ENCODE data around the gene SFXN5. TPM values are rescaled to one million over a fixed set of nuclear protein-coding genes. Genes with fewer than 3 reads are reported as not detected.

Gene SFXN5
- total RNA-seq, 1 experiment from 2014 or later, result 11.3 TPM

GRCh38 chr2:73033766-73034381 lies 37.6 kb downstream of the SFXN5 start:
- DNase-seq, result no peak
- no peaks in the 10 kb centered on the region for H3K9me3 Mint-ChIP-seq (ENCODE audit: low read depth, unreplicated experiment)
- CTCF ChIA-PET, result no interaction called here
- intact Hi-C loops (cut with micrococcal nuclease; ENCODE audit: unreplicated experiment), result no loop called here
- BruUV-seq (replicated peaks), result no TSS peak
- H3K27me3 Mint-ChIP-seq (ENCODE audit: unreplicated experiment), result no peaks in the 10 kb centered on the region
- no peaks in the 10 kb centered on the region for H3K36me3 Mint-ChIP-seq (ENCODE audit: insufficient read depth, unreplicated experiment)
- H3K4me1 Mint-ChIP-seq (ENCODE audit: low read depth, unreplicated experiment), result peaks cover 25% of the 10 kb centered on the region
- H3K4me3 Mint-ChIP-seq (ENCODE audit: low read depth, unreplicated experiment), result no peak overlapping the region
- peak overlapping the region; percentile 19 for H3K27ac Mint-ChIP-seq (ENCODE audit: unreplicated experiment)
- TF ChIP-seq CTCF (IDR thresholded peaks at IDR 0.05; ENCODE audit: unreplicated experiment), result no peak

- BruUV-seq (replicated peaks), result no TSS peak
- CTCF ChIA-PET, result no interaction called here
- intact Hi-C loops (cut with micrococcal nuclease; ENCODE audit: unreplicated experiment), result no loop called here
These were observed 38.3 kb downstream of the SFXN5 start for GRCh38 chr2:73033142-73033765.

GRCh38 chr2:73032702-73033097 lies 38.8 kb downstream of the SFXN5 start:
- no peak for DNase-seq
- H3K4me3 Mint-ChIP-seq (ENCODE audit: low read depth, unreplicated experiment), result no peak overlapping the region
- H3K27me3 Mint-ChIP-seq (ENCODE audit: unreplicated experiment), result no peaks in the 10 kb centered on the region
- BruUV-seq (replicated peaks), result no TSS peak
- peaks cover 25% of the 10 kb centered on the region for H3K4me1 Mint-ChIP-seq (ENCODE audit: low read depth, unreplicated experiment)
- H3K9me3 Mint-ChIP-seq (ENCODE audit: low read depth, unreplicated experiment), result no peaks in the 10 kb centered on the region
- CTCF ChIA-PET, result no interaction called here
- H3K36me3 Mint-ChIP-seq (ENCODE audit: insufficient read depth, unreplicated experiment), result no peaks in the 10 kb centered on the region
- H3K27ac Mint-ChIP-seq (ENCODE audit: unreplicated experiment), result no peak overlapping the region
- intact Hi-C loops (cut with micrococcal nuclease; ENCODE audit: unreplicated experiment), result no loop called here
- TF ChIP-seq CTCF (IDR thresholded peaks at IDR 0.05; ENCODE audit: unreplicated experiment), result no peak

More at GRCh38 chr2:73033142-73033765, 38.3 kb downstream of the SFXN5 start:
- H3K4me1 Mint-ChIP-seq (ENCODE audit: low read depth, unreplicated experiment), result peaks cover 25% of the 10 kb centered on the region
- DNase-seq, result no peak
- H3K36me3 Mint-ChIP-seq (ENCODE audit: insufficient read depth, unreplicated experiment), result no peaks in the 10 kb centered on the region
- no peaks in the 10 kb centered on the region for H3K9me3 Mint-ChIP-seq (ENCODE audit: low read depth, unreplicated experiment)
- no peak overlapping the region for H3K4me3 Mint-ChIP-seq (ENCODE audit: low read depth, unreplicated experiment)
- H3K27ac Mint-ChIP-seq (ENCODE audit: unreplicated experiment), result peak overlapping the region; percentile 19
- no peak for TF ChIP-seq CTCF (IDR thresholded peaks at IDR 0.05; ENCODE audit: unreplicated experiment)
- no peaks in the 10 kb centered on the region for H3K27me3 Mint-ChIP-seq (ENCODE audit: unreplicated experiment)

GRCh38 chr2:73031725-73032701 lies 39.5 kb downstream of the SFXN5 start:
- Mint-ChIP-seq H3K27ac (ENCODE audit: unreplicated experiment) (no peak overlapping the region), H3K9me3 (ENCODE audit: low read depth, unreplicated experiment) (no peaks in the 10 kb centered on the region), H3K36me3 (ENCODE audit: insufficient read depth, unreplicated experiment) (no peaks in the 10 kb centered on the region), H3K4me1 (ENCODE audit: low read depth, unreplicated experiment) (peaks cover 25% of the 10 kb centered on the region), H3K27me3 (ENCODE audit: unreplicated experiment) (no peaks in the 10 kb centered on the region), H3K4me3 (ENCODE audit: low read depth, unreplicated experiment) (no peak overlapping the region)
- no peak for TF ChIP-seq CTCF (IDR thresholded peaks at IDR 0.05; ENCODE audit: unreplicated experiment)
- intact Hi-C loops (cut with micrococcal nuclease; ENCODE audit: unreplicated experiment), result no loop called here
- DNase-seq, result no peak
- no TSS peak for BruUV-seq (replicated peaks)
- CTCF ChIA-PET, result interaction anchor here (0.6 to 0.9 kb wide), 2 partner anchors 11 to 38 kb away, joined by 3 read pairs; no protein-coding TSS in a partner anchor
